IMR-90 (cell line): ENCODE data around the gene OR9A2. TPM values are rescaled to one million over a fixed set of nuclear protein-coding genes. Genes with fewer than 3 reads are reported as not detected.

ENCODE experiments used
- ATAC-seq: fragments of 200-7000 bp; cut with Tn5 transposase; 2 replicates; pipeline ENCODE4 v1.9.1; 2020; ENCODE audit warnings: low read depth, mild to moderate bottlenecking, moderate library complexity
- BruUV-seq: library from RNA; stranded (reverse); fragments of 400-500 nt; replicated peaks from 2 replicates; lab custom pipeline; 2021; lab: Mats Ljungman, UMichigan
- CTCF ChIA-PET: fragments of 300-600 bp; formaldehyde crosslinking; extraction: SDS; loops from one replicate; lab custom pipeline; 2021; ENCODE audit warnings: antibody characterized with exemption; lab: Yijun Ruan, JAX
- POLR2A ChIA-PET: fragments of 300-600 bp; sonication (Branson Sonifier 250); formaldehyde crosslinking; loops from one replicate; lab custom pipeline; 2022; ENCODE audit warnings: antibody characterized with exemption; ENCODE audit not compliant: unreplicated experiment; lab: Charles Lee
- DNase-seq: peaks from one replicate; pipeline ENCODE4 v3.0.0; 2013
- H2AFZ ChIP-seq: replicated peaks from 2 replicates; pipeline ENCODE3; 2013; ENCODE audit warnings: low read length, mild to moderate bottlenecking; ENCODE audit not compliant: poor library complexity
- H2AK5ac ChIP-seq: 2 replicates; pipeline ENCODE4 v1.6.1; 2013; ENCODE audit warnings: low read depth, low read length, inconsistent platforms
- H2AK9ac ChIP-seq: replicated peaks from 2 replicates; pipeline ENCODE3; 2013; ENCODE audit warnings: mild to moderate bottlenecking, low read depth, low read length, moderate library complexity; ENCODE audit not compliant: poor library complexity
- H2BK120ac ChIP-seq: 2 replicates; pipeline ENCODE4 v1.6.1; 2013; ENCODE audit warnings: low read depth, low read length, inconsistent platforms
- H2BK15ac ChIP-seq: 3 replicates; pipeline ENCODE4 v1.6.1; 2013; ENCODE audit warnings: low read depth, low read length, inconsistent platforms
- H2BK20ac ChIP-seq: 2 replicates; pipeline ENCODE4 v1.6.1; 2013; ENCODE audit warnings: low read depth, mild to moderate bottlenecking, inconsistent platforms, low read length, moderate library complexity
- H2BK5ac ChIP-seq: 2 replicates; pipeline ENCODE4 v1.6.1; 2013; ENCODE audit warnings: mild to moderate bottlenecking, low read depth, low read length, inconsistent platforms; ENCODE audit not compliant: poor library complexity, severe bottlenecking
- H3K14ac ChIP-seq: replicated peaks from 2 replicates; pipeline ENCODE4 v1.6.1; 2013; ENCODE audit warnings: low read depth, low read length, inconsistent platforms
- H3K18ac ChIP-seq: 2 replicates; pipeline ENCODE4 v1.6.1; 2013; ENCODE audit warnings: low read depth, low read length, control low read depth
- H3K23ac ChIP-seq: 2 replicates; pipeline ENCODE4 v1.6.1; 2013; ENCODE audit warnings: low read depth, low read length, inconsistent platforms
- H3K27ac ChIP-seq: 2 replicates; pipeline ENCODE4 v1.5.1; 2013; ENCODE audit warnings: mild to moderate bottlenecking, control low read depth, low read length; ENCODE audit not compliant: insufficient read depth
- H3K27me3 ChIP-seq: 2 replicates; pipeline ENCODE4 v1.6.1; 2013; ENCODE audit warnings: low read length; ENCODE audit not compliant: control insufficient read depth, insufficient read depth
- H3K36me3 ChIP-seq: 2 replicates; pipeline ENCODE4 v1.6.1; 2013; ENCODE audit warnings: low read length, mixed read lengths; ENCODE audit not compliant: control insufficient read depth, insufficient read depth
- H3K4ac ChIP-seq: 2 replicates; pipeline ENCODE4 v1.6.1; 2013; ENCODE audit warnings: low read depth, low read length, inconsistent platforms
- H3K4me1 ChIP-seq: 2 replicates; pipeline ENCODE4 v1.6.1; 2013; ENCODE audit warnings: low read length, mixed read lengths; ENCODE audit not compliant: control insufficient read depth, insufficient read depth
- H3K4me2 ChIP-seq: 2 replicates; pipeline ENCODE4 v1.6.1; 2013; ENCODE audit warnings: low read depth, mild to moderate bottlenecking, control low read depth, low read length, moderate library complexity
- H3K4me3 ChIP-seq: 2 replicates; pipeline ENCODE4 v1.5.1; 2013; ENCODE audit warnings: low read depth, mild to moderate bottlenecking, control low read depth, low read length, moderate library complexity; ENCODE audit not compliant: insufficient read depth
- H3K56ac ChIP-seq: 2 replicates; pipeline ENCODE4 v1.6.1; 2013; ENCODE audit warnings: low read length, inconsistent platforms; ENCODE audit not compliant: insufficient read depth; ENCODE audit errors: extremely low read depth
- H3K79me1 ChIP-seq, 2 experiments: 2 replicates each; pipeline ENCODE4 v1.6.1; 2013; ENCODE audit warnings: low read length in 2 of 2, inconsistent platforms in 1 of 2, low read depth in 1 of 2
- H3K9ac ChIP-seq: 2 replicates; pipeline ENCODE4 v1.6.1; 2013; ENCODE audit warnings: low read depth, low read length, control low read depth
- H3K9me1 ChIP-seq: 2 replicates; pipeline ENCODE4 v1.6.1; 2013; ENCODE audit warnings: low read length, inconsistent platforms; ENCODE audit not compliant: insufficient read depth
- H3K9me3 ChIP-seq: 2 replicates; pipeline ENCODE4 v1.6.1; 2013; ENCODE audit warnings: low read length; ENCODE audit not compliant: control insufficient read depth, insufficient read depth
- H4K20me1 ChIP-seq: 2 replicates; pipeline ENCODE4 v1.6.1; 2013; ENCODE audit warnings: low read length, inconsistent platforms; ENCODE audit not compliant: insufficient read depth
- H4K5ac ChIP-seq: 2 replicates; pipeline ENCODE4 v1.6.1; 2013; ENCODE audit warnings: mild to moderate bottlenecking, low read depth, low read length, control low read depth
- H4K8ac ChIP-seq, 2 experiments: 2 replicates each; pipeline ENCODE4 v1.6.1; 2013; ENCODE audit warnings: low read depth in 2 of 2, low read length in 2 of 2, control low read depth in 1 of 2, inconsistent platforms in 1 of 2
- H4K91ac ChIP-seq: 2 replicates; pipeline ENCODE4 v1.6.1; 2013; ENCODE audit warnings: low read depth, low read length, inconsistent platforms; ENCODE audit not compliant: insufficient read depth
- CEBPB ChIP-seq: IDR thresholded peaks from 2 replicates; pipeline ENCODE4 v1.6.1; 2012; ENCODE audit warnings: low read depth, low read length, improper control_type of control experiment
- CTCF ChIP-seq: conservative IDR thresholded peaks from 2 replicates; pipeline ENCODE4 v1.5.1; 2012; ENCODE audit warnings: mild to moderate bottlenecking, low read depth, low read length, improper control_type of control experiment
- ELK1 ChIP-seq: fragments of 150-350 bp; IDR thresholded peaks from 2 replicates; pipeline ENCODE4 v1.6.1; 2016; ENCODE audit warnings: low read depth, mild to moderate bottlenecking, low read length, moderate library complexity, borderline replicate concordance
- FOS ChIP-seq: fragments of 150-350 bp; IDR thresholded peaks from 2 replicates; pipeline ENCODE4 v1.6.1; 2016; ENCODE audit warnings: low read depth, low read length
- MAFK ChIP-seq: IDR thresholded peaks from 2 replicates; pipeline ENCODE4 v1.6.1; 2012; ENCODE audit warnings: low read depth, low read length, improper control_type of control experiment
- MAZ ChIP-seq: IDR thresholded peaks from 2 replicates; pipeline ENCODE4 v1.6.1; 2012; ENCODE audit warnings: low read depth, mild to moderate bottlenecking, low read length, improper control_type of control experiment, moderate library complexity, borderline replicate concordance
- MXI1 ChIP-seq: IDR thresholded peaks from 2 replicates; pipeline ENCODE4 v1.6.1; 2012; ENCODE audit warnings: low read depth, mild to moderate bottlenecking, low read length, moderate library complexity, borderline replicate concordance
- NFE2L2 ChIP-seq: fragments of 150-350 bp; IDR thresholded peaks from 2 replicates; pipeline ENCODE4 v1.6.1; 2016; ENCODE audit warnings: low read depth, mild to moderate bottlenecking, low read length
- POLR2A ChIP-seq: IDR thresholded peaks from 2 replicates; pipeline ENCODE4 v1.6.1; 2012; ENCODE audit warnings: mild to moderate bottlenecking, low read depth, low read length
- RAD21 ChIP-seq: IDR thresholded peaks from 2 replicates; pipeline ENCODE4 v1.6.1; 2012; ENCODE audit warnings: low read length, improper control_type of control experiment
- RCOR1 ChIP-seq: IDR thresholded peaks from 2 replicates; pipeline ENCODE4 v1.6.1; 2012; ENCODE audit warnings: mild to moderate bottlenecking, low read length, improper control_type of control experiment; ENCODE audit not compliant: insufficient replicate concordance
- RFX5 ChIP-seq: IDR thresholded peaks from 2 replicates; pipeline ENCODE4 v1.8.0; 2012; ENCODE audit warnings: low read depth, mild to moderate bottlenecking, low read length, moderate library complexity
- SMC3 ChIP-seq: fragments of 150-350 bp; IDR thresholded peaks from 2 replicates; pipeline ENCODE4 v1.6.1; 2016; ENCODE audit warnings: low read depth, mild to moderate bottlenecking, antibody characterized with exemption, low read length, moderate library complexity
- USF2 ChIP-seq: fragments of 150-350 bp; IDR thresholded peaks from 2 replicates; pipeline ENCODE4 v1.6.1; 2017; ENCODE audit warnings: mild to moderate bottlenecking, antibody characterized with exemption, low read length, low read depth
- dilution Hi-C: fragments of 300-500 bp; cut with HindIII; formaldehyde crosslinking; loops from one replicate; pipeline ENCODE4 v1.14.3; 2018; ENCODE audit warnings: low sequenced_read_pairs; ENCODE audit not compliant: unreplicated experiment
- in situ Hi-C: fragments of 300-500 bp; cut with MboI; formaldehyde crosslinking; loops from 3 replicates; pipeline ENCODE4 v1.14.3; 2019; ENCODE audit warnings: low sequenced_read_pairs, inconsistent platforms, mixed read lengths
- intact Hi-C: fragments of 100-400 bp; cut with micrococcal nuclease; formaldehyde crosslinking; loops from 2 replicates; pipeline ENCODE4 v1.10.0; 2022
- polyA plus RNA-seq, 3 experiments: library from polyadenylated mRNA; depleted of rRNA; stranded (reverse); fragments of >200 nt; gene quantifications; 2 replicates each; pipeline ENCODE4 v1.2.3, GENCODE V29; 2012; ENCODE audit warnings: low replicate concordance in 1 of 3
- total RNA-seq: library from RNA; depleted of rRNA; stranded (reverse); fragments of >200 nt; gene quantifications from 2 replicates; pipeline ENCODE4 v1.2.3, GENCODE V29; 2012

Gene OR9A2
- total and polyA plus RNA-seq, 2 of the 4 experiments (the other 2 are of a cell fraction) = not detected

GRCh38 chr7:143018931-143019330 lies 8.0 kb downstream of the OR9A2 start:
- intact Hi-C loops = no loop called here
- H2AK5ac ChIP-seq = no peak overlapping the region
- no peak overlapping the region for H2BK5ac ChIP-seq
- H3K23ac ChIP-seq = no peak overlapping the region
- ATAC-seq (no peak), DNase-seq (no peak)
- no peak overlapping the region for H3K14ac ChIP-seq
- H3K27me3 ChIP-seq = no peaks in the 10 kb centered on the region
- no peak overlapping the region for H4K5ac ChIP-seq
- no peak overlapping the region for H3K18ac ChIP-seq
- H3K56ac ChIP-seq = no peak overlapping the region
- no peaks in the 10 kb centered on the region for H3K79me1 ChIP-seq
- no peak overlapping the region for H2AFZ ChIP-seq
- ChIA-PET CTCF (interaction anchor here (1.4 kb wide), 1 partner anchor 196 kb away, joined by 3 read pairs; no protein-coding TSS in a partner anchor), POLR2A (no interaction called here)
- dilution Hi-C loops = no loop called here
- H4K91ac ChIP-seq = no peak overlapping the region
- no peaks in the 10 kb centered on the region for H3K4me1 ChIP-seq
- H4K8ac ChIP-seq = no peak overlapping the region
- H3K4ac ChIP-seq = no peak overlapping the region
- no peaks in the 10 kb centered on the region for H3K36me3 ChIP-seq
- in situ Hi-C loops = loop anchor here (25.0 kb wide), 1 partner anchor 418 kb away; the partner anchor contains the start of gene TAS2R60
- H4K20me1 ChIP-seq = no peaks in the 10 kb centered on the region
- H2BK120ac ChIP-seq = no peak overlapping the region
- no peak overlapping the region for H3K4me3 ChIP-seq
- no peaks in the 10 kb centered on the region for H3K9me1 ChIP-seq
- no peak overlapping the region for H2AK9ac ChIP-seq
- H3K27ac ChIP-seq = no peak overlapping the region
- no TSS peak for BruUV-seq
- no peak overlapping the region for H2BK15ac ChIP-seq
- H3K9ac ChIP-seq = no peak overlapping the region
- H2BK20ac ChIP-seq = no peak overlapping the region
- H3K4me2 ChIP-seq = no peak overlapping the region
- no peaks in the 10 kb centered on the region for H3K9me3 ChIP-seq
- TF ChIP-seq USF2 = no peak
- TF ChIP-seq CEBPB = no peak
- TF ChIP-seq NFE2L2 = no peak
- no peak for TF ChIP-seq POLR2A
- no peak for TF ChIP-seq RFX5
- no peak for TF ChIP-seq SMC3
- no peak for TF ChIP-seq RCOR1
- TF ChIP-seq MXI1 = no peak
- TF ChIP-seq ELK1 = no peak
- TF ChIP-seq MAZ = no peak
- TF ChIP-seq FOS = no peak
- no peak for TF ChIP-seq MAFK
- TF ChIP-seq RAD21 = no peak
- TF ChIP-seq CTCF = no peak
